K562 (cell line): ENCODE results near the gene ODF2. TPM values are rescaled to one million over a fixed set of nuclear protein-coding genes. Genes with fewer than 3 reads are reported as not detected.

ENCODE experiments used
- ARID3B ChIP-seq: fragments of 250-450 bp; sonication (Bioruptor Pico); IDR thresholded peaks from 2 replicates; pipeline ENCODE4 v1.4.0; 2020; ENCODE audit warnings: borderline replicate concordance
- CBX8 ChIP-seq: fragments of 200-600 bp; sonication (generic); IDR thresholded peaks from 2 replicates; pipeline ENCODE4 v1.6.1; 2012; ENCODE audit warnings: borderline replicate concordance, mixed run types, low read depth, mild to moderate bottlenecking, moderate library complexity, mixed read lengths, low read length, control low read depth, inconsistent platforms; ENCODE audit not compliant: poor library complexity, severe bottlenecking; ENCODE audit errors: extremely low read depth
- CLOCK ChIP-seq: fragments of 250-450 bp; sonication (Bioruptor Pico); IDR thresholded peaks from 2 replicates; pipeline ENCODE4 v1.4.0; 2020; ENCODE audit warnings: mild to moderate bottlenecking, moderate library complexity, borderline replicate concordance
- CTCF ChIP-seq, 3 experiments: IDR thresholded peaks in 2 of 3; conservative IDR thresholded peaks in 1 of 3; 2 replicates each; pipeline ENCODE4 v1.5.1; 2011 to 2012; ENCODE audit warnings: low read length in 3 of 3, mild to moderate bottlenecking in 3 of 3, control low read depth in 2 of 3, improper control_type of control experiment in 1 of 3, inconsistent platforms in 1 of 3, low read depth in 1 of 3, mixed read lengths in 1 of 3, moderate library complexity in 1 of 3; ENCODE audit not compliant: insufficient read depth in 2 of 3
- DACH1 ChIP-seq: fragments of 450-650 bp; IDR thresholded peaks from 2 replicates; pipeline ENCODE4 v1.6.1; 2018; ENCODE audit not compliant: partially characterized antibody
- DPF2 ChIP-seq: fragments of 450-650 bp; IDR thresholded peaks from 2 replicates; pipeline ENCODE4 v1.6.1; 2016
- E2F5 ChIP-seq: sonication (generic); formaldehyde crosslinking; IDR thresholded peaks from 2 replicates; pipeline ENCODE4 v1.8.0; 2022; ENCODE audit warnings: mild to moderate bottlenecking, missing genetic modification reagents
- EGR1 ChIP-seq: fragments of 450-650 bp; conservative IDR thresholded peaks from 2 replicates; pipeline ENCODE4 v1.6.1; 2017; ENCODE audit warnings: mild to moderate bottlenecking
- ELK1 ChIP-seq: sonication (generic); formaldehyde crosslinking; IDR thresholded peaks from 2 replicates; pipeline ENCODE4 v1.8.1; 2022; ENCODE audit warnings: missing genetic modification reagents
- HCFC1 ChIP-seq: IDR thresholded peaks from 2 replicates; pipeline ENCODE4 v1.6.1; 2012; ENCODE audit warnings: low read depth, low read length, improper control_type of control experiment
- NEUROD1 ChIP-seq: fragments of 150-350 bp; IDR thresholded peaks from 2 replicates; pipeline ENCODE4 v1.6.1; 2014; ENCODE audit warnings: borderline replicate concordance, low read length, low read depth; ENCODE audit not compliant: partially characterized antibody
- NR3C1 ChIP-seq: sonication (generic); formaldehyde crosslinking; IDR thresholded peaks from 2 replicates; pipeline ENCODE4 v1.8.1; 2022; ENCODE audit warnings: missing genetic modification reagents
- PHB ChIP-seq: fragments of 250-450 bp; sonication (Bioruptor Pico); IDR thresholded peaks from 2 replicates; pipeline ENCODE4 v1.5.0; 2021
- POLR3G ChIP-seq: IDR thresholded peaks from 2 replicates; pipeline ENCODE4 v1.6.1; 2011; ENCODE audit not compliant: insufficient read length, insufficient replicate concordance; ENCODE audit errors: extremely low read depth
- PURB ChIP-seq: sonication (generic); formaldehyde crosslinking; IDR thresholded peaks from 2 replicates; pipeline ENCODE4 v1.9.0; 2021; ENCODE audit warnings: low read depth, mild to moderate bottlenecking, missing genetic modification reagents
- RHOXF2B ChIP-seq: fragments of 250-450 bp; sonication (Bioruptor Pico); conservative IDR thresholded peaks from 2 replicates; pipeline ENCODE4 v1.5.1; 2021
- RNF2 ChIP-seq: sonication (generic); IDR thresholded peaks from 2 replicates; pipeline ENCODE4 v1.6.1; 2016
- SNAPC5 ChIP-seq: fragments of 250-450 bp; sonication (Bioruptor Pico); IDR thresholded peaks from 2 replicates; pipeline ENCODE4 v1.8.0; 2021; ENCODE audit warnings: moderate library complexity, mild to moderate bottlenecking, inconsistent platforms
- YY1 ChIP-seq, 3 experiments: IDR thresholded peaks; 2 replicates each; pipeline ENCODE4 v1.6.1; 2011; ENCODE audit warnings: low read length in 2 of 3, mild to moderate bottlenecking in 2 of 3, moderate library complexity in 2 of 3, borderline replicate concordance in 1 of 3, control low read depth in 1 of 3, low read depth in 1 of 3; ENCODE audit not compliant: insufficient read depth in 3 of 3, insufficient replicate concordance in 2 of 3, control insufficient read depth in 1 of 3, insufficient read length in 1 of 3; ENCODE audit errors: extremely low read depth in 1 of 3
- polyA plus RNA-seq, 8 experiments: library from polyadenylated mRNA; depleted of rRNA in 4 of 8; stranded (reverse) in 5 of 8; unstranded in 3 of 8; fragments of >200 nt; fragmentation: Nextera tagmentation in 2 of 8; fragmentation: Illumina TruSeq in 1 of 8; extraction: Ambion mirVana in 2 of 8; extraction: Trizol in 1 of 8; gene quantifications; 2 replicates each; pipeline versions ENCODE4 v1.2.1 to v1.2.3, GENCODE V29; 2011 to 2014; ENCODE audit warnings: inconsistent platforms in 1 of 8, missing spikeins in 1 of 8
- total RNA-seq, 7 experiments: library from RNA; depleted of rRNA in 6 of 7; stranded (reverse); fragments of >200 nt in 6 of 7; fragmentation: Illumina TruSeq in 2 of 7; extraction: Trizol in 2 of 7; gene quantifications; 2 replicates each; pipeline versions ENCODE4 v1.2.1 to v1.2.3, GENCODE V29; 2011 to 2021; ENCODE audit warnings: low replicate concordance in 1 of 7

Gene ODF2
- total and polyA plus RNA-seq, 9 of the 15 experiments (the other 6 are each of a cell fraction or from before 2014, with no cell fraction given) = 16.5 to 83.2 (median 69.7) TPM

- TF ChIP-seq PURB (no peak), POLR3G (no peak), NR3C1 (no peak), SNAPC5 (no peak), CTCF (IDR thresholded peaks at IDR 0.05 in 2 of 3, conservative IDR thresholded peaks at IDR 0.05 in 1 of 3; ENCODE audit: insufficient read depth in 2 of 3, low read depth in 1 of 3, low read length in 3 of 3) (peak; percentile 89 to 94 (median 91)), RHOXF2B (CRISPR knock-in tag) (no peak), RNF2 (no peak), EGR1 (no peak), CLOCK (CRISPR knock-in tag) (no peak), ARID3B (no peak), DPF2 (no peak), CBX8 (no peak), NEUROD1 (no peak), HCFC1 (no peak), YY1 (IDR thresholded peaks at IDR 0.05; ENCODE audit: borderline replicate concordance in 1 of 3, control insufficient read depth in 1 of 3, extremely low read depth in 1 of 3, insufficient read depth in 3 of 3, insufficient read length in 1 of 3, insufficient replicate concordance in 2 of 3, low read depth in 1 of 3, low read length in 2 of 3) (peak in 2 of 3 experiments; percentile 73 to 74), E2F5 (CRISPR knock-in tag) (no peak), DACH1 (no peak), ELK1 (CRISPR knock-in tag) (no peak), PHB (no peak)
Measured at GRCh38 chr9:128412120-128412790, 43.6 kb upstream of the ODF2 start (continued).
